Ishikawa (cell line): Measurements from ENCODE around the gene CFAP92.

Experiments
- CEBPB ChIP-seq: IDR thresholded peaks from 2 replicates; pipeline ENCODE4 v1.6.1; 2012
- CREB1 ChIP-seq: IDR thresholded peaks from 2 replicates; pipeline ENCODE4 v1.6.1; 2012; ENCODE audit warnings: low read depth
- EGR1 ChIP-seq: IDR thresholded peaks from 2 replicates; pipeline ENCODE4 v1.6.1; 2012
- EP300 ChIP-seq: IDR thresholded peaks from 2 replicates; pipeline ENCODE4 v1.6.1; 2012; ENCODE audit warnings: borderline replicate concordance
- FOXM1 ChIP-seq: IDR thresholded peaks from 2 replicates; pipeline ENCODE4 v1.6.1; 2012; ENCODE audit warnings: low read depth, borderline replicate concordance
- NFIC ChIP-seq: IDR thresholded peaks from 2 replicates; pipeline ENCODE4 v1.6.1; 2012
- RAD21 ChIP-seq: IDR thresholded peaks from 2 replicates; pipeline ENCODE4 v1.6.1; 2012; ENCODE audit warnings: low read depth
- TAF1 ChIP-seq: IDR thresholded peaks from 2 replicates; pipeline ENCODE4 v1.6.1; 2012; ENCODE audit warnings: low read depth, mild to moderate bottlenecking
- TCF12 ChIP-seq: IDR thresholded peaks from 2 replicates; pipeline ENCODE4 v1.6.1; 2012; ENCODE audit warnings: low read depth
- TEAD4 ChIP-seq: IDR thresholded peaks from 2 replicates; pipeline ENCODE4 v1.6.1; 2012
- YY1 ChIP-seq: IDR thresholded peaks from 2 replicates; pipeline ENCODE4 v1.6.1; 2012; ENCODE audit warnings: low read depth
- ZBTB7A ChIP-seq: IDR thresholded peaks from 2 replicates; pipeline ENCODE4 v1.6.1; 2012; ENCODE audit warnings: low read depth
- TF ChIP-seq, protein P1 (sequence below): IDR thresholded peaks from 2 replicates; pipeline ENCODE4 v1.6.1; 2012
- TF ChIP-seq, protein P2 (sequence below): IDR thresholded peaks from 2 replicates; pipeline ENCODE4 v1.6.1; 2012
- TF ChIP-seq, protein P3 (sequence below): IDR thresholded peaks from 2 replicates; pipeline ENCODE4 v1.6.1; 2012; ENCODE audit warnings: low read depth, mild to moderate bottlenecking

The CFAP92 gene

DNA sequence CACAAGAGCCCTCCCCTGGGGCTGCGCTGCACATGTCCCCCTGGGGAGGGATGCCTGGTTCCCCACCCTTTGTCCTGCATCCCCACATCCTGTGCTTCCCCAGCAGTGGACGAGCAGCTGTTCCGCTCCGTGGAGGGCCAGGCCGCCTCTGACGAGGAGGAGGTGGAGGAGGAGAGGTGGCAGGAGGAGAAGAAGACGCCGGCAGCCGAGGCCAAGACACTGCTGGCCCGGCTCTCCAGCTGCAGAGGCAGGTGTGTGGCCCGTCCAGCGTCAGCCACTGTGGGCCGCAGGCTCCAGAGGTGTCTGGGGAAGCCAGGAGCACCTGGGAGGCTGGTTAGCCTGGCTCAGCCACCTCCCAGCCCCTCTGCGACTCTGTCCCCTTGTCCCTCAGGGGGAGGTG lies 38.8 kb upstream of the CFAP92 start:
- no peak for TF ChIP-seq CREB1
- TF ChIP-seq, protein P1, sequence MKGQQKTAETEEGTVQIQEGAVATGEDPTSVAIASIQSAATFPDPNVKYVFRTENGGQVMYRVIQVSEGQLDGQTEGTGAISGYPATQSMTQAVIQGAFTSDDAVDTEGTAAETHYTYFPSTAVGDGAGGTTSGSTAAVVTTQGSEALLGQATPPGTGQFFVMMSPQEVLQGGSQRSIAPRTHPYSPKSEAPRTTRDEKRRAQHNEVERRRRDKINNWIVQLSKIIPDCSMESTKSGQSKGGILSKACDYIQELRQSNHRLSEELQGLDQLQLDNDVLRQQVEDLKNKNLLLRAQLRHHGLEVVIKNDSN = no peak
- TF ChIP-seq, protein P2, sequence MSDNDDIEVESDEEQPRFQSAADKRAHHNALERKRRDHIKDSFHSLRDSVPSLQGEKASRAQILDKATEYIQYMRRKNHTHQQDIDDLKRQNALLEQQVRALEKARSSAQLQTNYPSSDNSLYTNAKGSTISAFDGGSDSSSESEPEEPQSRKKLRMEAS = no peak
- no peak for TF ChIP-seq FOXM1
- no peak for TF ChIP-seq NFIC
- TF ChIP-seq TEAD4 = no peak

DNA sequence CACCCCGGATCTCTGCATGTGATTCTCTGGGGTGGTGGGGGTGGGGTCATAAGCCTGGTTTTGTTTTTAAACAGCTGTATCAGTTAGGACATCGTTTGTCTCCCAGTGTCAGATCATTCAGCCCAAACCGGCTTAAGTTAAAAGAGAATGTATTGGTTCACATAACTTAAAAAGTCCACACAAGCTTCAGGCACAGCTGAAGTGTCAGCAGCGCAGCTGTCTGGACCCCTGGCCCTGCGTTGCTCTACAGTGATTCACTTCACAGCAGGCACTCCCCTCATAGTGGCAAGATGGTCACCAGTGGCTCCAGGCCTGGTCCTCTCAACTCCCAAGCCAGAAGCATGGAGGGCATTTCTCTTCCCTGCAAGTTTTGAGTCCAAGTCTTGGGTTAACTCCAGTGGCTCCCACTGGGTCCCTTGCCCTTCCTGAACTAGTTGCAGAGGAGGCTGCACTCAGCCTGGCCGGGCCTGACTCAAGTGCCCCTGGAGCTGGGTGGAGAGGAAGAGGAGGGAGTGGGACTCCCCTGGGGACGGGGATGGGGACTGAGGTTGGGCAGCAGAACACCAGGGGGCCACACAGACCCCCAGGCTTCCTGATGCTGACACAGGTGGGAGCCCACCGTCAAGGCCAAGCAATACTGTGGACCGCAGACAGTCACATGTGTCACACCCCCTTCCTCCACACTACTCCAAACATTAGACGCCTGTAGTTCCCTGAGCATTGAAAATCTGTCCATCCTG lies 37.8 kb upstream of the CFAP92 start:
- TF ChIP-seq YY1 (no peak), FOXM1 (no peak), CREB1 (no peak), TCF12 (no peak), EP300 (no peak), RAD21 (no peak), CEBPB (no peak), NFIC (no peak), TAF1 (no peak), TEAD4 (no peak), ZBTB7A (no peak)
- TF ChIP-seq, protein P2 = no peak
- TF ChIP-seq, protein P1 = no peak

DNA sequence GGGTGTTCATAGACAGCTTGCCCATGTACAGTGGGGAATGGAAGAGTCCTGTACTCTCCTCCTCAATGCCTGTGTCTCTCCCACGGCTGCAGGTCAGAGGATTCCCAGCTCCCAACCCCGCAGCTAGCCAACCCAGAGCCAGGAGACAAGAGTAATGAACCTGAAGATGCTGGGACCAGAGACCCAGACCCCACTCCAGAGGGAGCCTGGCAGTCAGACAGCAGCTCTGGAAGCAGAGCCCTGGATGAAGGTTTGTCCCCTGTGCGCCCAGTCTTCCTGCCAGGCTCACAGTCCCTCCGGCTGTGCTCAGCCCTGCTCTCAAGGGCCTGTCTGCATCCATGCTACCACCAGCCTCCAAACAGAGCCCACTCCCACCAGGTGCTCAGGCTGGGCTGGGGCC lies 36.7 kb upstream of the CFAP92 start:
- no peak for TF ChIP-seq CEBPB
- TF ChIP-seq, protein P3, sequence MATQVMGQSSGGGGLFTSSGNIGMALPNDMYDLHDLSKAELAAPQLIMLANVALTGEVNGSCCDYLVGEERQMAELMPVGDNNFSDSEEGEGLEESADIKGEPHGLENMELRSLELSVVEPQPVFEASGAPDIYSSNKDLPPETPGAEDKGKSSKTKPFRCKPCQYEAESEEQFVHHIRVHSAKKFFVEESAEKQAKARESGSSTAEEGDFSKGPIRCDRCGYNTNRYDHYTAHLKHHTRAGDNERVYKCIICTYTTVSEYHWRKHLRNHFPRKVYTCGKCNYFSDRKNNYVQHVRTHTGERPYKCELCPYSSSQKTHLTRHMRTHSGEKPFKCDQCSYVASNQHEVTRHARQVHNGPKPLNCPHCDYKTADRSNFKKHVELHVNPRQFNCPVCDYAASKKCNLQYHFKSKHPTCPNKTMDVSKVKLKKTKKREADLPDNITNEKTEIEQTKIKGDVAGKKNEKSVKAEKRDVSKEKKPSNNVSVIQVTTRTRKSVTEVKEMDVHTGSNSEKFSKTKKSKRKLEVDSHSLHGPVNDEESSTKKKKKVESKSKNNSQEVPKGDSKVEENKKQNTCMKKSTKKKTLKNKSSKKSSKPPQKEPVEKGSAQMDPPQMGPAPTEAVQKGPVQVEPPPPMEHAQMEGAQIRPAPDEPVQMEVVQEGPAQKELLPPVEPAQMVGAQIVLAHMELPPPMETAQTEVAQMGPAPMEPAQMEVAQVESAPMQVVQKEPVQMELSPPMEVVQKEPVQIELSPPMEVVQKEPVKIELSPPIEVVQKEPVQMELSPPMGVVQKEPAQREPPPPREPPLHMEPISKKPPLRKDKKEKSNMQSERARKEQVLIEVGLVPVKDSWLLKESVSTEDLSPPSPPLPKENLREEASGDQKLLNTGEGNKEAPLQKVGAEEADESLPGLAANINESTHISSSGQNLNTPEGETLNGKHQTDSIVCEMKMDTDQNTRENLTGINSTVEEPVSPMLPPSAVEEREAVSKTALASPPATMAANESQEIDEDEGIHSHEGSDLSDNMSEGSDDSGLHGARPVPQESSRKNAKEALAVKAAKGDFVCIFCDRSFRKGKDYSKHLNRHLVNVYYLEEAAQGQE = no peak
- no peak for TF ChIP-seq YY1
- TF ChIP-seq CREB1 = no peak
- no peak for TF ChIP-seq RAD21
- TF ChIP-seq EP300 = no peak
- TF ChIP-seq TCF12 = no peak
- TF ChIP-seq TAF1 = no peak
- no peak for TF ChIP-seq FOXM1
- no peak for TF ChIP-seq EGR1
- no peak for TF ChIP-seq NFIC
- TF ChIP-seq, protein P2 = no peak
- TF ChIP-seq ZBTB7A = no peak
- TF ChIP-seq, protein P1 = no peak

DNA sequence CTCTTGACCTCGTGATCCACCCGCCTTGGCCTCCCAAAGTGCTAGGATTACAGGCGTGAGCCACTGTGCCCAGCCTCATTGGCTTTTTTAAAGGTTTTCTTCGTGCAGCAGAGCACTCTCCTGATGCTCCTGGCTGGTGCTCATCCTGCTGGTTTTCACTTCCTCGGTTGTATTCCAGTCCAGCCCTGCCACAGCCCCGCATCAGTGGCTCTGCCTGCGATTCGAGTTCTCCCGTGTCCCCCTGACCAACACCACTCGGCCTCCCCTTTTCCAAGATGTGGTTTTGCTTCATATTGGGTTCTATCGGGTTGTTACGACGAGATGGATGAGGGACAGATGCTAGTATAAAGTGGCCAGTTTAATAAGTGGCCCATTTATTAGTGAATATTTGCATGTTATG lies 35.0 kb upstream of the CFAP92 start:
- TF ChIP-seq, protein P3 = no peak
- TF ChIP-seq RAD21 (no peak), TEAD4 (no peak), EP300 (no peak), ZBTB7A (no peak), CREB1 (no peak), EGR1 (no peak), TAF1 (no peak), CEBPB (no peak), YY1 (no peak), TCF12 (no peak)
- TF ChIP-seq, protein P1 = no peak
- TF ChIP-seq, protein P2 = no peak

DNA sequence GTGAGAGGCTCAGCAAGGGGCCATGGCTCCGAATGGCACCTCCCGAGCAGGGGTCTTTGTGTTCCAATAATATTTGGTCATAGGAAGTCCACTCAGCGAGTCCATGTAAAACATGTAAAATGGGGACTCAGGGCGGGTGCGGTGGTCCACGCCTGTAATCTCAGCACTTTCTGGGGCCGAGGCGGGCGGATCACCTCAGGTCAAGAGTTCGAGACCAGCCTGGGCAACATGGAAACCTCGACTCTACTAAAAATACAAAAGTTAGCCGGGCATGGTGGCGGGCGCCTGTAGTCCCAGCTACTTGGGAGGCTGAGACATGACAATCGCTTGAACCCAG lies 33.6 kb upstream of the CFAP92 start:
- TF ChIP-seq, protein P2 = no peak
- no peak for TF ChIP-seq RAD21
